B cell (primary cell): ENCODE measurements around the gene S100A16. TPM values are rescaled to one million over a fixed set of nuclear protein-coding genes. Genes with fewer than 3 reads are reported as not detected.

ENCODE experiments used
- ATAC-seq: fragments of 200-7000 bp; cut with Tn5 transposase; one replicate; pipeline ENCODE4 v1.10.0; 2021; ENCODE audit warnings: low read depth, mild to moderate bottlenecking, moderate number of reproducible peaks, moderate library complexity
- CTCF ChIA-PET: fragments of 350-600 bp; sonication (Branson Sonifier 250); formaldehyde crosslinking; loops from one replicate; lab custom pipeline; 2021; ENCODE audit warnings: antibody characterized with exemption, inconsistent platforms; lab: Charles Lee
- POLR2A ChIA-PET: fragments of 350-600 bp; sonication (Branson Sonifier 250); formaldehyde crosslinking; loops from one replicate; lab custom pipeline; 2021; ENCODE audit warnings: antibody characterized with exemption; lab: Charles Lee
- DNase-seq: peaks from one replicate; pipeline ENCODE4 v3.0.0; 2013
- H2AFZ ChIP-seq: 2 replicates; pipeline ENCODE4 v1.6.1; 2012; ENCODE audit warnings: mild to moderate bottlenecking, low read depth, low read length; ENCODE audit not compliant: insufficient read depth, poor library complexity, severe bottlenecking
- H3K27ac ChIP-seq, 2 donors: 1 replicate in 1 of 2; 2 replicates in 1 of 2; pipeline ENCODE4 v1.5.1; 2012 to 2013; ENCODE audit warnings: low read length in 2 of 2, mild to moderate bottlenecking in 2 of 2, moderate library complexity in 1 of 2
- H3K27me3 ChIP-seq, 4 experiments: fragments of 200-600 bp in 1 of 4; sonication (generic) in 1 of 4; replicated peaks in 1 of 4; 1 replicate in 2 of 4; 2 replicates in 2 of 4; pipeline versions ENCODE4 v1.6.1 to v1.7.0; 2013 to 2016; ENCODE audit warnings: low read length in 3 of 4, mild to moderate bottlenecking in 2 of 4, mixed read lengths in 1 of 4, moderate library complexity in 1 of 4; ENCODE audit not compliant: insufficient read depth in 4 of 4, control insufficient read depth in 3 of 4; ENCODE audit errors: control extremely low read depth in 1 of 4
- H3K36me3 ChIP-seq, 2 experiments: replicated peaks in 1 of 2; 1 replicate in 1 of 2; 2 replicates in 1 of 2; pipeline versions ENCODE4 v1.6.1 to v1.7.1; 2013; ENCODE audit warnings: low read length in 1 of 2; ENCODE audit not compliant: insufficient read depth in 2 of 2, control insufficient read depth in 1 of 2; ENCODE audit errors: control extremely low read depth in 1 of 2, extremely low read depth in 1 of 2
- H3K4me1 ChIP-seq, 2 donors: fragments of 200-600 bp in 1 of 2; sonication (generic) in 1 of 2; 1 replicate in 1 of 2; 2 replicates in 1 of 2; pipeline versions ENCODE4 v1.5.1 to v1.6.1; 2013 to 2017; ENCODE audit warnings: low read length in 2 of 2; ENCODE audit not compliant: control insufficient read depth in 2 of 2, insufficient read depth in 2 of 2
- H3K4me2 ChIP-seq: replicated peaks from 2 replicates; pipeline ENCODE3; 2012; ENCODE audit warnings: mild to moderate bottlenecking, low read depth, low read length; ENCODE audit not compliant: poor library complexity, severe bottlenecking
- H3K4me3 ChIP-seq, 5 experiments: fragments of 200-600 bp in 1 of 5; sonication (generic) in 1 of 5; 1 replicate in 3 of 5; 2 replicates in 2 of 5; pipeline versions ENCODE4 v1.5.1 to v1.7.0; 2011 to 2016; ENCODE audit warnings: low read length in 4 of 5, mild to moderate bottlenecking in 4 of 5, low read depth in 2 of 5, control low read depth in 1 of 5, moderate library complexity in 1 of 5; ENCODE audit not compliant: insufficient read depth in 1 of 5; ENCODE audit errors: control extremely low read depth in 1 of 5, extremely low read depth in 1 of 5
- H3K79me2 ChIP-seq: fragments of 200-600 bp; sonication (generic); one replicate; pipeline ENCODE4 v1.6.0; 2016; ENCODE audit warnings: low read length; ENCODE audit not compliant: control insufficient read depth, insufficient read depth
- H3K9ac ChIP-seq: fragments of 200-600 bp; sonication (generic); 2 replicates; pipeline ENCODE4 v1.6.1; 2017; ENCODE audit warnings: mild to moderate bottlenecking, low read length, moderate library complexity
- H3K9me3 ChIP-seq, 3 donors: one replicate each; pipeline versions ENCODE4 v1.6.1 to v1.7.1; 2013; ENCODE audit warnings: low read length in 2 of 3; ENCODE audit not compliant: control insufficient read depth in 2 of 3, insufficient read depth in 1 of 3; ENCODE audit errors: control extremely low read depth in 1 of 3
- H4K20me1 ChIP-seq: 2 replicates; pipeline ENCODE4 v1.6.0; 2012; ENCODE audit warnings: mild to moderate bottlenecking, low read length; ENCODE audit not compliant: insufficient read depth, control insufficient read depth, poor library complexity, severe bottlenecking
- H3K27ac Mint-ChIP-seq: one replicate; pipeline ENCODE4 v1.8.0; 2021; ENCODE audit warnings: mixed read lengths
- H3K27me3 Mint-ChIP-seq: one replicate; pipeline ENCODE4 v1.8.0; 2021; ENCODE audit warnings: mixed read lengths
- H3K4me1 Mint-ChIP-seq: one replicate; pipeline ENCODE4 v1.8.0; 2021; ENCODE audit warnings: mixed read lengths
- H3K4me3 Mint-ChIP-seq: one replicate; pipeline ENCODE4 v1.8.0; 2021; ENCODE audit warnings: mixed read lengths
- H3K9me3 Mint-ChIP-seq: one replicate; pipeline ENCODE4 v1.8.0; 2022; ENCODE audit warnings: mixed read lengths; ENCODE audit not compliant: insufficient read depth
- CTCF ChIP-seq: fragments of 200-600 bp; IDR thresholded peaks from one replicate; pipeline ENCODE4 v1.8.0; 2022; ENCODE audit warnings: antibody characterized with exemption, mild to moderate bottlenecking
- EZH2 ChIP-seq: IDR thresholded peaks from 2 replicates; pipeline ENCODE4 v1.6.1; 2012; ENCODE audit warnings: borderline replicate concordance, low read depth, mild to moderate bottlenecking, moderate library complexity, low read length; ENCODE audit not compliant: insufficient read depth, poor library complexity, severe bottlenecking
- WGBS: methylation state at CpG from one replicate; pipeline ENCODE4 v1.1.5; 2013; ENCODE audit warnings: missing lambda C conversion rate; ENCODE audit not compliant: insufficient coverage; 5-methylcytosine and 5-hydroxymethylcytosine counted together
- intact Hi-C: fragments of 100-400 bp; cut with micrococcal nuclease; formaldehyde crosslinking; loops from one replicate; pipeline ENCODE4 v1.10.0; 2022
- polyA plus RNA-seq: library from polyadenylated mRNA; depleted of rRNA; stranded (reverse); fragments of >200 nt; gene quantifications from 2 replicates; pipeline ENCODE4 v1.2.3, GENCODE V29; 2012
- total RNA-seq, 2 donors: library from RNA; stranded (reverse); fragments of 120-200 nt in 1 of 2; gene quantifications; 1 replicate in 1 of 2; 2 replicates in 1 of 2; pipeline versions ENCODE4 v1.2.3 to v1.2.4, GENCODE V29; 2013 to 2022

The S100A16 gene
- total and polyA plus RNA-seq, 2 donors (not counting 1 experiment from before 2014, with no cell fraction given): not detected

- ATAC-seq (no peak), DNase-seq (no peak)
- Histone ChIP-seq H2AFZ (no peak overlapping the region), H3K9ac (no peak overlapping the region), H3K79me2 (peaks cover 88% of the 10 kb centered on the region), H3K4me3 (no peak overlapping the region), H4K20me1 (peaks cover 26% of the 10 kb centered on the region), H3K4me2 (no peak overlapping the region), H3K9me3 (no peaks in the 10 kb centered on the region), H3K4me1 (peaks cover 5 to 17% of the 10 kb centered on the region in 2 donors), H3K36me3 (peaks cover 46 to 83% of the 10 kb centered on the region in 2 experiments), H3K27me3 (no peaks in the 10 kb centered on the region), H3K27ac (no peak overlapping the region)
- Mint-ChIP-seq H3K4me1 (peaks cover 43% of the 10 kb centered on the region), H3K27ac (no peak overlapping the region), H3K9me3 (no peaks in the 10 kb centered on the region), H3K4me3 (no peak overlapping the region), H3K27me3 (no peaks in the 10 kb centered on the region)
- WGBS: no CpG with 5 or more reads among the region's 3 CpGs
- CTCF ChIA-PET: no interaction called here
- TF ChIP-seq EZH2 (no peak), CTCF (no peak)
- intact Hi-C loops: loop anchor here (10.0 kb wide), 1 partner anchor 104 kb away; the partner anchor contains the start of gene S100A6
- POLR2A ChIA-PET: no interaction called here
Observed at GRCh38 chr1:153639280-153639679, 26.3 kb upstream of the S100A16 start.

- no peaks in the 10 kb centered on the region for H3K9me3 Mint-ChIP-seq
- H3K4me3 Mint-ChIP-seq: no peak overlapping the region
- peaks cover 46 to 73% of the 10 kb centered on the region in 2 experiments for H3K36me3 ChIP-seq
- no peak overlapping the region for H3K27ac ChIP-seq
- H3K9me3 ChIP-seq: peaks cover 0 to 5% (median 0%) of the 10 kb centered on the region in 3 donors
- no peak overlapping the region for H3K4me2 ChIP-seq
- no peaks in the 10 kb centered on the region for H3K27me3 ChIP-seq
- WGBS: 93% methylated on average over 6 of the region's 6 CpGs
- intact Hi-C loops: loop anchor here (10.0 kb wide), 1 partner anchor 103 kb away; the partner anchor contains the start of gene S100A6
- peaks cover 8 to 21% of the 10 kb centered on the region in 2 donors for H3K4me1 ChIP-seq
- peaks cover 45% of the 10 kb centered on the region for H3K4me1 Mint-ChIP-seq
- ATAC-seq (no peak), DNase-seq (no peak)
- no peak overlapping the region for H3K9ac ChIP-seq
- H4K20me1 ChIP-seq: peaks cover 26% of the 10 kb centered on the region
- no peak overlapping the region for H3K4me3 ChIP-seq
- no peak overlapping the region for H3K27ac Mint-ChIP-seq
- CTCF ChIA-PET: no interaction called here
- no peak for TF ChIP-seq CTCF
- no peak for TF ChIP-seq EZH2
- H2AFZ ChIP-seq: no peak overlapping the region
- H3K79me2 ChIP-seq: peaks cover 89% of the 10 kb centered on the region
- POLR2A ChIA-PET: no interaction called here
- no peaks in the 10 kb centered on the region for H3K27me3 Mint-ChIP-seq
Observed at GRCh38 chr1:153638261-153638660, 25.3 kb upstream of the S100A16 start.
